Inflammatory macrophage treated with lipopolysaccharide for 4 hours (primary cell): ENCODE data around the gene NACC2.

ENCODE experiments used
- DNase-seq: peaks from one replicate; pipeline ENCODE4 v3.0.0-alpha.2; 2020

The NACC2 gene

DNA sequence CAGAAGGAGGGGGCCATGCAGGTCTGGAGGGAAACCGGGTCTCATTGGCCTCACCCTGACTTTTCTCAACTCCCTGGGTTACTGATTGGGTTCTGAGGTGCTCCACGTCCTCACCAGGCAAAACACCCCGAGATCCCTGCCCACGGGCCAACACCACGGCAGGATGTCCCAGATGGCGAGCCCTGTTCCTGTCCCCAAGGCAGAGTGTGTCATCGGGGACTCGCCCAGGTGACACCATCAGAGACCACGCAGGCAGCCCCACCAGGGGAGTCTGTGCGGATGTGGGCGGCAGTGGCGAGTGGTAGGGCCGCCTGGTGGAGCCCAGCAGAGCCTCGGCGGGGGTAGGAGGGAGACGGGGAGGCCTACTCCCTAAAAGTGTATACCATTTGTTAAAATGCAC is 74.9 kb downstream of the NACC2 start:
- DNase-seq = no peak

DNA sequence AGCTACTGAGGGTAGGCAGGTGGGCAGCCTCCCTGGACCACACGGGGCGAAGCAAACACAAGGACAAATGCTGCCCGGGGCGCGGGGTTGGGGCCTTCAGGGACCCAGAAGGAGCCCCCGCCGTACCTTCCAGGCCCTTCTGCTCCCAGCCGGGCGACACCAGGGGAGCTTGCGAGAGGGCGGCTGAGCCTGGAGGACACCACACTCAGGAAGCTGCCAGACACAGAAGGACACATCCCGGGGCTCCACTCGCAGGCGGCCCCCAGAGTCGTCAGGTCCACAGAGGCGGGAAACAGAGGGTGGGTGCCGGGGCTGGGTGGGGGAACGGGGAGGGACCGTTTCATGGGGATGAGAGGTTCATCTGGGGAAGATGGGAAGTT is 75.4 kb downstream of the NACC2 start:
- DNase-seq = no peak

DNA sequence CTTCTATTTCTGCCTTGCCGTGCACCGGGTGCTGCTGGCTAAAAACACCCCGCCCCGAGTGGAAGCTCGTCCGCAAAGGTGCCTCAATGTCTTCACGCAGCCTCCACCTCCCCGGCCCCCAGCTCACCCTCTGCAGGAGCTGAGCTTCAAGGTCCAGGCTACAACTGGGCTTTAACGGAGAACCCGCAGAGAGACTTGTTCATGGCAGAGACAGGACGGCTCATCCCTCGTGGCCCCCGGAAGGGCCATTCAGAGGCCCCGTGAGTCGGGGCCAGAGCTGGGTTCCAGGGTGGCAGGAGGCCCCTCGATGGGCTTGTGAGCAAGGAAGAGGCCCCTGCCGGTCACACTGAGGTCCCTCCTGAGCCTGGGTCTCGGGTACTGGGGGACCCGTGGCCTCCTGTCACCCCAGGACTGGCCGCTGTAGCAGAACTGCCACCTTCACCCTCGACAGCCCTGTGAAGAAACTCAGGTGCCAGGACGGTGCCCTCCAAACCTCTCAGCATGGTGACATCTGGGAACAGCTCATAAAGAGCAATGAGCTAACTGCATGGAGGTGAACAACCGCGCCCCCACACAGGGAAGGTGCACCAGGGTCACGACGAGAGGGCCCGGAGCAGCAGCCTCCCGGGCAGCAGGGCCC is 75.9 kb downstream of the NACC2 start:
- DNase-seq = no peak

DNA sequence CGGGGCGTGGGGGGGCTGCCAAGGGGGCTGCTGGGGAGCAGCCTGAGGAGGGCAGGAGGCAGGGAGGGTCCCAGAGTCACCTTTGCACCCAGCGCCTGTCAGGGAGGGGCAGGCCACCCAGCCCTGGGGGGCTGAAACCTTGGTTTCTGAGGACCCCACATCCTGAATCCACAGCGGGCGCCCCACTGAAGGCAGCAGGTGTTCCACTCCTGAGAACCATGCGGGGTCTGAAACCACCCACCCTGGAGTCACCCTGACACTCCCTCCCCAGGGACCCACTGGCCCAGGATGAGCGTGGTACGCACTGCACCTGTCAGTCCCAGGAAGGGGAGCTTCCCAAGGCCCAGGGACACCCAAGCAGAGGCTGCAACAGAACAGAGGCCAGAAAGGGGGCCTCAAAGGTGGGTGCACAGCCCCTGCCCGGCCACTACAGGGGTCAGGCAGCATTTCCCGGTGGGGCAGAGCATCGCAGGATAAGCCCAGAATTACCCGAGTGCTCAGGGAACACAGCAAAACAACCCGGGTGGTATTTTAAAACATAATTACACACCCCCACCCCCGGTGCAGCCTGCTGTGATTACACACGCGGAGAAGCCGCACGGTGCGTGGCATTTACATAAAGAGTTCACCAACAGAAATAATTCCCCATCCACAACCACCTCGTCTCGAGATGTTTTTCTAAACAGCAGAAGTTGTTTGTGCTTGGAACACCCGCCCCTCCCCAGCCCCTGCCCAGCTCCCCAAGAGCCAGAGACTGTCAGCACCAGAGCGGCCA is 76.6 kb downstream of the NACC2 start:
- no peak for DNase-seq

DNA sequence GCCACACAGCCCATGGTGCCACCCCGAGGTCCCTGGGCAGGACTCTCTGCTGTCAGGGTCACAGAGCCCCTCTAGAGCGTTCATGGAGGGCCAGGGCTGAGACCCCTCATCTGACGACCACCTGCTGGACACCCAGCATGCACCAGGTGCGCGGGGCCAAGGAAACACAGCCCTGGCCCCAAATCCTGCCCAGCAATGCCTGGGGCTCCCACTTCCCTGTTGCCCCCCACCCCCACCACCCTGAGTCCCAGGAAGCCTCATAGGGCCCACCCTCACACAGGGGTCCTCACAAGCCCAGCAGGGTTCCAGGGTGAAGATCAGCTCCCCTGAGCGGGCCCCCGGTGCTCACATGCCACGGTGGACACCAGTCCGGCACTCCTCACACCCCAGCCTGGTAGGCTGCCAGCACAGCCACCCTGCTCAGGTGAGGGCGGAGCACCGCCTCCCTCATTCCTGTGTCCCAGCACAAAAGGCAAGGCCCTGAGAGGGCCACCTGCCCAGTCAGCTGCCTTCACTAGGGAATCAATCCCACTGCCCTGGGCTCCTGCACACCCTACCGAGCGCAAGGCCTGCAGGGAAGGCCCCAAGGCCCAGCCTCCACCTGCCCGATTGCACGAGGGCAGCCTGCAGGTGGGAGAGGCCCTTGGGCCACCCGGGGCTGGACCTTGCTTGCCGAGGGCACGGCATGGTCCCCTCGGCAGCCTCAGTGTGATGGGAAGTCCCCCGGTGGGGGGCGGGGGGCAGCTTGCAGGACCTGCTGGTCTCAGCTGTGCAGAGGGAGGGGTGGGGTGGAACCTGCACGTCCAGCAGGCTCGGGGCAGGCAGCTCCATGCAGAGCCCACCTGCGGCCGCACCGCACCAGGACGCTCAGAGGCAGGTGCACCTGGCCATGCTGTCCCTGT is 77.5 kb downstream of the NACC2 start:
- DNase-seq = no peak

DNA sequence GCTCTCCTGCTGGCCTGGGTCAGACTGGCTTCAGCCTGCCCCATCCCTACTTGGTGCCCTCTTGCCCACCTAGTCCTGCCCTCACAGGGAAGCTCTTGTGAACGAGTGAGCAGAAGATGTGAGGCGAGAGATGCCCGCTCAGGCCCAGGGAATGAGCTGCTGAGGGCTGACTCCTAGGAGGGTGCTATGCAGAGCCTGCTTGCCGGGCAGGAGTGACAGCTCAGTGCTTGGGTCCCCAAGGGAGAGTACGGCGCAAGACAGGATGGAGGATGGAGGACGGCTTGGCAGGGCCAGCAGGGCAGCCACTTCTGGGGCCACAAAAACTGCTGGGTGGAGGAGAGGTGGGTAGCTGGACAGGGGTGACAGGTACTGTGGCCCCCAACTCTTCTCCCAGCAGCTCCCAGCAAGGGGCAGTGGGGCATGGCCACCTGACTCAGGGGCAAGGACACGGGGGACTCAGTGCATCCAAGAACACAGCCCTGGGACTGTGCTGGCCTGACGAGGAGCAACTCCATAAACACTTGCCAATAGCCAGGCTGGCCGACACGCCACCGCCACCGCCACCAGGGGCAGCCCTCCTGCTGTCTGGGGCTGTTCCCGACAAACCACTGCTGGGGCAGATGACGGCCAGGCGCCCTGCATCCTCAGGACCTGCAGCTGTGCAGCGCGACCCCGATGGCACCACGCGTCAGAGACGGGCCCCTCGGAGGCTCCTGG is 78.4 kb downstream of the NACC2 start:
- DNase-seq = no peak

DNA sequence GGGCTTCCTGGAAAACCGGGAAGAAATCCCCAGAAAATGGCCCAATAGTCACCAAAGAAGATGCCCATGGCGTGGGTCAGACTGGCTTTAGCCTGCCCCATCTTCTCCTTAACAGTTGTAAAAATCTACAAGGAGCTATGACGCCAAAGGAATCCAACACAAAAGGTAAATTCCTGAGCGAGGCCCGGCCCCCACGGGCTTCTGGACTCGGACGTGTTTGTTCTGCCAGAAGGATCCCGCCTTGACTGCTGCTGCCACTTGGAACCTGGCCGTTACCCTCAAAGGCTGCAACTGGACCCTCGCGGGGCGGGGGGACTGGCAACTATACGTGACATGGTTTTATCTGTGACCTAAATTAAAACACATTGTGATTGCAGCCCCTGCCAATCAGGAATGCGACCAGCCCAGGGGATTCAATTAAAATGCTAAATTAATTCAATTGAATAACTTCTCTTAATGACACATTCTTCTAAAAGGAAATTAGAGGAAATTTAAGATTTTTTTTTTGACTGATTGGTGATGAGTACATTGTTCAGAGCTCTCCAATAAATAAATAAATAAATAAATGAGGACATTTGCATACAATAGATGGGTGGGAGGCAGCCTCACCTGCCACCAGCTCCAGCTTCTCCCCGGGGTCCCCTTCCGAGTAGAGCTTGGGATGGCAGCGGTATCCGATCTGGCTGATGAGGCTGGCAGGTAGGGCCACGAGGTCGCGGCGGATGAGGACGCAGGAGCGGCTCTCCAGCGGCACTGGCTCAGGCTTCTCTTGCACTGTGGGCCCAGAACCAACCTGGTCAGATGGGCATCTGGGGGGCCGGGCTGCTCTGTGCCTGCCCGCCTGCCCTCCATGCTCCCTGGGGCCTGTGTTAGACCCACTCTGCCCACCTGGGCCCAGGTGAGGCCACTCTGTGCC is 79.2 kb downstream of the NACC2 start:
- DNase-seq = no peak

DNA sequence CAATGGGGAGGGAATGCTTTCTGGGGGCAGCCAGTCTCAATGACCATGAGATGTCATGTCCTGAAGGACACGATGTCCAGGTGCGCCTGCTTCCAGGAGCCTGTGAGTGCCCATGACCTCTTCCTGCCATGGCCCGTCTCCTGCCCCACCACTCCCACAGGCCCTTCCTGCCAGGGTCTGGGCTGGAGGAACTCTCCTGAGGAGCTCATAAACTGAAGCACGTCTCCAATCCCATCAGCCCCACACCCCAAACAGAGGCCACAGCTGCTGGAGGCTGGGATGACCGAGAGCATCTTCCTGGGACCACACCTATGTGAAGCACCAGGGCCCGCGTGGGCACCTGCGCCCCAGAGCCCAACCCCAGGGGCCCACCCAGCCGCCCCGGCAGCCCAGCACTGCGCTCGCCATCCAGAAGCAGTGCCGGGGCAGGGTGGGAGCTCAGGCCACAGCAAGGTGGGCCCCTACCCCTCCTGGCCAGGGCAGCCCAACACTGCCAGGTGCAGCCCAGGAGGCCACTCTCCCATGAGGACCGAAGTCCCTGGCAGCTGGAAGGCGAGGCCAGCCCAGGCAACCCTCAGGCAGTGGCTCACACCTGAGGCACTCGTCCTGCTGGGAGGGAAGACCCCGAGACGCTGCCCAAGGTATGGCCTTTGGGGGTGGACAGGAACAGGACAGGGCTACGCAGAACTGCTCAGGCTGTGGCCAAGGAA is 80.0 kb downstream of the NACC2 start:
- DNase-seq = no peak

DNA sequence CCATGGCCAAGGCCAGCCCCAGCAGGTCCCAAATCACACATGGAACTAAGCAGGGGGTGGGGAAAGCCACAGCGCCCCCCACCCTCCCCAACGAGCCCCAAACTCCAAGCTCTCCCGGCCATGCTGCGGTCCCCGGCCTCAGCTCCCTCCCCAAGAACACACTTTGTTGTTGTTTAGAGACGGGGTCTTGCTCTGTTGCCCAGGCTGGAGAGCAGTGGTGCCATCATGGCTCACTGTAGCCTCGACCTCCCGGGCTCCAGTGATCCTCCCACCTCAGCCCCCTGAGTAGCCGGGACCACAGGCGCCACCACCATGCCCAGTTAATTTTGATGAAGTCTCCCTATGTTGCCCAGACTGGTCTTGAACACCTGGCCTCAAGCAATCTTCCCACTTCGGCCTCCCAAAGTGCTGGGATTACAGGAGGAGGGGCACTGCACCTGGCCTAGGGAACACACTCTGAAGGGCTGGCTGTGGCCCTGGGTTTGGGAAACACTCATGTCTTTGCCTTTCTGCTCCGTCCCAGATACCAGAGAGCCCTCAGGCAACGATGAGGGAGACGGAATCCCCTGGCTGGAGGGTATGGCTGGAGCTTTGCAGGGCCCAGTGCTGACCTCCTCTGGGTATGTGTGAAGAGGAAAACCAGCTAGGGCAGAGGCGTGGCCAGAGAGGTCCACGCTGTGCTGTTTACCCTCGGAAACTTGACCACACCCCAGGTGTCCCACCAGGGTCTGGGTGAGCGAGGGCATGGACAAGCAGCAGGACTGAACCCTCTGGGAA is 80.8 kb downstream of the NACC2 start:
- DNase-seq = no peak

DNA sequence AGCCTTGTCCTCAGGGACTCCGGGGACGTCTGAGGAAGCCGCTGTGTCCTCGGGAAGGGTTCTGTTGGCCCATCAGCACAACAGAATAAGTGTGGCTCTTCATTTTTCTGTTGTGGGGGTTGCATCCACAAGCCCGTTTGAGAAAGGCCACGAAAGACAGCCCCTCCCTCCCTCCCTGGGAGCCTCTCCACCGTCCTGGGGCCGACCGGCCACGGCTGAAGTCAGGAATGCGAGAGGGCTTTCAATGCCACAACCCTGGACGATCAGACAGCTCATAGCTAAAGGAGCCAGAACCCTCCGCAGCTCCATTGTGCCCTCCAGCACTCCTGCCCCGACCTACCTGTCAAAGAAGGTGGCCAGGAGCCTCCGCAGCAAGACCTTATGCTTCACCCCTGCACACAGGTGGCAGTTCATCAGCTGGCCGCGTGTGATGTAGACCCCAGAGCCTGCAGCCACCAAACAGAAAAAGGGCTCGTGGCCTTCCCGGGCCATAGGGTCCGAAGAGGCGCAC is 81.5 kb downstream of the NACC2 start:
- DNase-seq = no peak

DNA sequence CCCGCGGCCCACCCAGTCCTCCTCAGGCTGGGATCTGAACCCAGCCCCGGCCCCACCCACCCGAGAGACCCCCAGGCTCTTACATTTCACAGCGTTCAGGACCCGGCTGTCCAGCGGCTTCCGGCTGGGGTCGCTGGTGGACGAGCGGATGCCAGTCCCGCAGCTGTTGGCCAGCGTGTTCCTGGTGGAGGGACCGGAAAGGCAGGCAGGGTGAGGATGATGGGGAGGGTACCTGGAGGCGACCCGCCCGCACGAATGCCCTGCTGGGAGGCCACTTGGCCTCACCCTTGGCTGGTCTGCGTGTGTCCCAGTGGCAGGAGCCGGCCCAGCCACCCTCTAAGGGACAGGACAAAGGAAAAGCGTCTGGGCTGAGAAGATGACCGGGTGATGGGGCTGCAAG is 82.0 kb downstream of the NACC2 start:
- no peak for DNase-seq

DNA sequence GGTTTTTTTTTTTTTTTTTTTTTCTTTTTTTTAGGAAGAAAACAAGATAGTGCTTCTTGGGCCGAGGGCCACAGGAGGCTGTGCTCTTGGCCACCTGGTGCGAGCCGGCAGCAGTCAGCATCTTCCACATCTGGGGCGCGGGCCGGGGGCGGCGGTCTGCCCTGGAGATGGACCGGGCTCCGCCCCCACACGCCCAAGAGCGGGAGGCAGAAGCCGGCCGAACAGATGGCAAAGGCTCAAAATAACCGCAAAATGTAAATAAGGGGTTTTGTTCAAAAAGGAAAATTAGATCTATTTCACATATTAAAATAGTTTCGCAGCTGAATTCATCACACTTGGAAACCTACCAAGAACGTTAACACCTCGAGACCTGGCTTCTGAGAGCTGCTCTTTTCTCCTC is 82.4 kb downstream of the NACC2 start:
- DNase-seq = no peak

DNA sequence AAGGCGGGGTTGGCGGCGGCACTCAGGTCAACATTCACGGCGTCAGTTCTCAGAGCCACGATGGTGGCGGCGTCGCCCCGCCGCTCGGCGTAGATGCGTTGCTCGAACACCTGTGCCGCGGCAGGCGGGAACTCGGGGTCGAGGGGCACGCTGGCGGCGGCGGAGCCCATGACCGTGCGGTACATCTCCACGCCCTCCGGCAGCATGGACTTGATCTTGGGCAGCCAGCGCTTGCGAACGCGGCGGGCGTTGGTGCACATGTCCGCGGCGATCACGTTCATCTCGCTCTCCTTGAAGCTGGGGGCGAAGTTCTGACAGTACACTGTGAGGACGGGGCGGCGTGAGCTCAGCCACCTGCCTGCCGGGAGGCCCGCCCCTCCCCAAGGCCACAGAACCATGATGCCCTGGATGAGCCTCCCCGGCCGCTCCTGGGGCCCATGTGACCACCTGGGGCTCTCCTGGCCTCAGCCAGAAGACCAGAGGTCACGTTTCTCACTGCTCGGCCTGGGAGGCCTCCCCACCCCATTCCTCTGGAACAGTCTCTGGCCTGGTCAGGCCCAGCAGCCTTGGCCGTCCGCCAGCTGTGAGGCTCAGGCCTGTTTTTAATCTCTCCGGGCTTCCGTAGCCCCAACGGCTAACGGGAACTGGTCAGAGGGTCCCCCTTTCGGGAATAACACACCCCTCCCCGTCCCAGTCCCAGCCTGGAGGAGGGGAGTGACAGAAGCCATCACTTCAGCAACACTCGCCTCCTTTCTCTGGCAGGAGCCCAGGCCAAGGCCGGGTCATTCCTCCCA is 83.2 kb downstream of the NACC2 start:
- DNase-seq = no peak

DNA sequence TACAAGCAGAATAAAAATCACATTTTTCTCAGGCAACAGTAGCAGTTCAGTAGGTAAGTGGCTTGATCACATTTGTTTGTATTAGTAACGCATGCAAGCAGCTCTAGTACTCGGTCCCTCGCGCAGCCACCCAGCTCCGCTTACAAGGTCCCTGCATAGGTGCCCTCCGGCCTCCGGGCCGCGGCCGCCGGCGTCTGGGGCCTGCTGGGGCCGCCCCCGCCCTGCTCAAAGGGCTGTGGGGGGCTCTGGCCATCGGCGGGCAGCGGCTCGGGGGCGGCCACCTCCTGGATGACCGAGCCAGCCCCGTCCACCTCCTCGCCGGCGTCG is 83.8 kb downstream of the NACC2 start:
- DNase-seq = no peak

DNA sequence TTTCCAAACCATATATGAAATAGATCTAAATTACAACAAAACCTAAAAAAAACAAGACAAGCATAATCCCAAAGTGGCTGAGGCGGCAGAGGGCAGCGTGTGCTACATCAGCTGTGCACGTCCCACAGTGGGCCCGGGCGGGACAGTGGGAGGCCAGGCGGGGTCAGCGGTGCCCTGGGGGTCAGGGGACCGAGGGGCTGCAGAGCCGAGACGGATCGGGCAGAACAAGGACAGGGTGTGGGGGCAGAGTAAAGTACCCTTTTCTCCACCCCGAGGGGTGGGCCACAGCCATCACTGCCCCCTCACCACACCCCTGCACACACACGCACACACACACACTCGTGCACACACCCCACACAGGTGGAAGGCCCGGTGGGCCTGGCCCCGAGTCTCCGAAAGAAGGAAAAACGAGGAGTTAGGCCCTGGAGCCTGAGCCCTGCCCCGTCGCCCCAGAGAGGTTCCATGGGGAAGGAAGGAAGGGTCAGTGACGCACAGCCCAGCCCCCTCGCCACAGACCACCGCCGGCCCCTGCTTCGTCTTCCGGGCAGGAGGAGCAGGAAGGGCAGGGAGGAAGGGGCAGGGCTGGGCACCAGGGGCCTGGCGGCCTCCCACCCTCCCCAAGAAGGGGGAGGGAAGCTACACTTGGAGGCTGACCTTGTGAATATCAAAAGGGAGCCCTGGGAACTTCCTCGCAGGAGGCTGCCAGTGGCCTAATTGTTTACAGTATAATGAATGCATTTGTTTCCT is 84.3 kb downstream of the NACC2 start:
- no peak for DNase-seq

DNA sequence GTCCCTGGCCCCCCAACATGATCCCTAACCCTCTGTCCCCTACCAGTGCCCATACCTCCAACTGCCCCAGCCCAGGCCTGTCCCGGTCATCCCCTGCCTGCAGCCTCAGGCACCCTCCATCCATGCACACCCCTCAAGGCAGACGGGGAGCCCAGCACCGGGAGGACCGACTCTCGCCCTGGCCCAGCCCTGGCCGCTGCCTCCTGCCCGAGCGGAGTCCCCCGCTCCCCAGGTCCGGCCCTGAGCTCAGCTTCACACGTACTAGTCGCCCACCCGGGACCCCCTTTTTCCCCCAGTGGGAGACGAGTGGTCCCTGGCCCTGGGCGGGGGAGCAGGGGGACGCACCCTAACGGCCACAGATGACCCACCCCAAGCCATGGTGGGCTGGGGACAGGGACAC is 84.9 kb downstream of the NACC2 start:
- DNase-seq = no peak

DNA sequence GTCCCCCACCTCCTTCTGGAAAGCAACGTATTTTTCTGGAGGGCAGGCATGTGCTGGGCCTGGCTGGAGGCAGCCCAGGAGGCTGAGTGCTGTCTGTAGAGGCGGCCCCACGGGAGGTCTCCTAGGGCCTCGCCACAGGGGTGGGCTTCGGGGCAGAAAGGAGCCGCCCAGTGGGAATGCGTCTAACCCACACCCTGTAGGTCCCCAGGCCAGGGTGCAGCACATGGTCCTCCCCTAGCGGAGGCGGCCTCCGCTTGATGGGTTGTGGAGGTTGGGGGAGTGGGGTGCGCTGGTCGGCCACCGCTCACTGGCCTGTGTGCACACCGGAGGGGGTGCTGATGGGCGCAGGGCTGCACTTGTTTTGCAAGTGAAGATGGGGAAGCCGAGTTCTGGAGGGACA is 85.6 kb downstream of the NACC2 start:
- DNase-seq = no peak

DNA sequence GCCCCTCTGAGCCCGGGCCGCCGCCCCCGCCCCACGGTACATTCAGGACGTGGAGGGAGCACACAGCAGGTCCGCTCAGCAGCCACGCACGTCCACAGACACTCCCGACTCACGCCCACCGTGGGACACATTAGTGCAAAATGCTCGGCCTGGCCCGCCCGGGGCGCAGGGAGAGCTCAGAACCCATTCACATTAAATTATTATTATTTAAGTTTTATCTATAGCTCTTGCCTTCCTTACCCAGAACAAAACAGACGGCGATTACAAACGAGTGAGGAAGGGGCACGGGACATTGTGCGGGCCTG is 86.4 kb downstream of the NACC2 start:
- DNase-seq = no peak
